Stimulated activated CD4-positive, alpha-beta T cell treated with anti-CD3 and anti-CD28 coated beads, TNF-alpha, amount 100 ng/mL, for 24 hours (primary cell): ENCODE measurements around the gene MALAT1.
"Not testable (repeated sequence)": the region's sequence is repeated elsewhere in the genome, so short reads cannot be mapped to it uniquely, and the experiment has no call there.

Experiments
- DNase-seq, 3 experiments: peaks; one replicate each; pipeline ENCODE4 v3.0.0-alpha.2; 2020; ENCODE audit warnings: low read depth in 3 of 3

MALAT1 gene

GRCh38 chr11:65498977-65499712 is at the start of gene MALAT1:
MALAT1 (plus strand) TSS chr11:65499045.
- DNase-seq = peak; percentile 89 to 90 (median 90)

- not testable (repeated sequence) for DNase-seq
These were observed 47.5 kb upstream of the MALAT1 start for GRCh38 chr11:65451301-65451700.

DNA sequence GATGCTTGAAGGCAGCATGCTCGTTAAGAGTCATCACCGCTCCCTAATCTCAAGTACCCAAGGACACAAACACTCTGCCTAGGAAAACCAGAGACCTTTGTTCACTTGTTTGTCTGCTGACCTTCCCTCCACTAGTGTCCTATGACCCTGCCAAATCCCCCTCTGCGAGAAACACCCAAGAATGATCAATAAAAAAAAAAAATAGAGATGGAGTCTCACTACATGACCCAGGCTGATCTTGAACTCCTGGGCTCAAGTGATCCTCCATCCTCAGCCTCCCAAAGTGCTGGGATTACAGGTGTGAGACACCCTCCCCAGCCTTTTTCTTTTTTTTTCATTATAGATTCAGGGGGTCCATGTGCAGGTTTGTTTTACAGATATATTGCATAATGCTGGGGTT is 46.6 kb upstream of the MALAT1 start:
- DNase-seq = not testable (repeated sequence)

DNA sequence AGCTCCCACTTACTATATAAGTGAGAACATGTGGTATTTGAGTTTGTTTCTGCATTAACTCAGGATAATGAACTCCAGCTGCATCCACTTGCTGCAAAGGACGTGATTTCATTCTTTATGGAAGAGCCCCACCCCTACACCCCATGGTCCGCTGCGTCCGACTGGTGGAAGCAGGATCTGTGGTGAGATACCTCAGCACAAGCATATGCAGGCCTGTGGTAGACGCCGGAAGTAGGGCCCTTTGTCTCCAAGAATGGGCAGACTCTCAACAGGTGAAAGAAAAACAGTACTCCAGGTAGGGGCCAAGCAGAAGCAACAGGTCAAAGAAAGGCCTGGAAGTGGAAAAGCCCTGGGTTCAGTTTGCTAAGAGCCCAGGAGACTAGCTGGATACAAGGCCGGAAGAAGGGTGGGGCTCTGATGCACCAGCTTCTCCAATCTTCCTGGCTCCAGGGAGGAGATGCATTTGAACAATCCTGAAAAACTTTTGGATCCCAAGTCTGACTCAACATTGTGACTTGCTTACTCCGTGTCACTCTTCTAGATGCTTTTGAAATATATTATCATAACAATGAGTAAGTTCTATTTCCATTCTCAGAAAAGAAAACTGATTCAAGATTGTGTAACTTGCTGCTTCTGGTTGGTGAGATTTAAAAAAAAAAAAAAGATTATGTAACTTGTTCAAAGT is 45.9 kb upstream of the MALAT1 start:
- no peak for DNase-seq

- DNase-seq = no peak
These were observed 44.5 kb upstream of the MALAT1 start for GRCh38 chr11:65454311-65454695.

GRCh38 chr11:65454696-65455456 is 44.0 kb upstream of the MALAT1 start:
- peak; percentile 69 to 89 (median 72) for DNase-seq

DNA sequence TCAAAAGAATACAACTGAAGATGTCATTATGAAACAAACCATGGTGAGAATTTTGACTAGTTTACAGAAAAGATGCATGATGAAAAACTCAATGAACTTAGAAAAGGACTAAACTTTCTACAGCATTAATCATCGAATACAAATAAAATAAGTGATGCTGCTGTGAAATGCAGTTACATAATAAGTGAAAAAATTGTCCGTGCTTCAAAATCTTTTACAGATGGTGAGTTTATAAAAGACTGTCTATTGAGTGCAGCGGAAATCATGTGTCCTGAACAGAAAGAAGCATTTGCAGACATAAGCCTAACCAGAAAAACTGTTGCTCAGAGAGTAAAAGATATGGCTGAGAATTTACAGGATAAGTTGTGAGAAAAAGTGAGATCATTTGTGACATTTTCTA is 42.4 kb upstream of the MALAT1 start:
- no peak for DNase-seq

GRCh38 chr11:65459552-65459951 is 39.3 kb upstream of the MALAT1 start:
- DNase-seq = no peak

DNA sequence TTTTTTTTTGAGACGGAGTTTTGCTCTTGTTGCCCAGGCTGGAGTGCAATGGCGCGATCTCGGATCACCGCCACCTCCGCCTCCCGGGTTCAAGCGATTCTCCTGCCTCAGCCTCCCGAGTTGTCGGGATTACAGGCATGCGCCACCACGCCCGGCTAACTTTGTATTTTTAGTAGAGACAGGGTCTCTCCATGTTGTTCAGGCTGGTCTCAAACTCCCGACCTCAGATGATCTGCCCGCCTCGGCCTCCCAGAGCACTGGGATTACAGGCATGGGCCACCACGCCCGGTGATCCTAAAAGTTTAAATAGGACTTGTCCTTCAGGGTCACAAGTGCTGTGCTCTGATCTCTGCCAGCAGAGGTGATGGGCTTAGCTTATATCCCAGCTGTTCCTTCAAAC is 33.4 kb upstream of the MALAT1 start:
- not testable (repeated sequence) for DNase-seq

GRCh38 chr11:65467306-65467705 is 31.5 kb upstream of the MALAT1 start:
- DNase-seq = not testable (repeated sequence)

GRCh38 chr11:65468874-65469333 is 29.9 kb upstream of the MALAT1 start:
- no peak for DNase-seq

GRCh38 chr11:65470433-65471049 is 28.3 kb upstream of the MALAT1 start:
- DNase-seq = no peak

DNA sequence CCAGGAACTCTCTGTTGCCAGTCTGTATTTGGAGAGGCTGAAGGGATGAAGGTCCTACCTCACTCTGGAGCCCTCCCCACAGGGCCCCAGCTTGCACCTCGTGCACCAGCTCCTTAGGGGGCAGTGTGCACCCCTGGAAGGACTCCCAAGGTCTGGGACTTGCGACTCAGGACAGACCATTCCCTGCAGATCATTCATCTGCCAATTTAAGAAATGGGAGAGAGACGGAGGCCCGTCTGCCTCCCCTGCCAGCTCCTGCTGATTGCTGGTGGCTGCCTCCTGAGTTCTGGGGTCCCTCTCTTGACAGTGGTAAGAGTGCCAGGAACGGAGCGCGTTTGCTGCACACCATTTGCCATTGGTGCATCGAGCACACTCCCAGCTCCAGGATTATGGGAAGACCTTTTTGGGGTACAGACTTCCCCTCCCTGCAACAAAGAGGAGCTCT is 27.4 kb upstream of the MALAT1 start:
- no peak for DNase-seq

- DNase-seq = not testable (repeated sequence)
These were observed 26.1 kb upstream of the MALAT1 start for GRCh38 chr11:65472588-65473277.

- no peak for DNase-seq
These were observed 25.5 kb upstream of the MALAT1 start for GRCh38 chr11:65473278-65473860.

DNA sequence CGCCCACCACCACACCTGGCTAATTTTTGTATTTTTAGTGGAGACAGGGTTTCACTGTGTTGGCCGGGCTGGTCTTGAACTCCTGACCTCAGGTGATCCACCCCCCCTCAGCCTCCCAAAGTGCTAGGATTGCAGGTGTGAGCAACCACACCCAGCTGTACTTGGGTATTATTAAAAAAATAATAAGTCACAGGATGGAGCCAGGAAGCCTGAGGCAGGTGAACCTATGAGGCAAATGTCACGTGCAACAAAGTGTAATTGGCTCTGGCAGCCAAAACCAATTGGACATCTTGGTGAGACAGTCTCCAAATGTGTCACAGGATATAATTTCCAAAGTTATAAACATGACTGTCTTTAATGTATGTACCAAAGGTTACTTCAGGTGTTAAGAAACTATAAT is 24.0 kb upstream of the MALAT1 start:
- DNase-seq = no peak

DNA sequence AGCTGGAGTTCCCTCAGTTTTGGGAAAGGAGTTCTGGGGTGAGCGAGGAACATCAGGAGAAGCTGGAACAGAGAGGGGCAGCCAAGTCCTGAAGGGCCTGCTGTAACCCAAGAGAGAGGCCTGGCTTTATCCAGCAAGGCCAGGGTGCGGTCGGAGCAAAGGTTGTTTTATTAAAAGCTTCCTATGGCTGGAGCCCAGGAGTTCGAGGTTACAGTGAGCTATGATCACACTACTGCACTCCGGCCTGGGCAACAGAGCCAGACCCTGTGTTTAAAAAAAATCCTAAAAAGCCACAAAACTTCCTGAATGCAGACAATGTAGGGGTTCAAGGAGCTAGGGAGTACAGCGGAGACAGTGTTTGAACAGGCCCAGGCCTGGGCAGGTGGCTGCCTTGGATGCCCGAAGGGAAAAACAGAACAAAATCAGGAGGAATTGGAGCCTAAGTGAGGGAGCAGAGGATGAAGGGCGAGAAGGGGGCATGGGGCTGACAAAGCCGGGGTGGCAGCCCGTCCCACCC is 22.2 kb upstream of the MALAT1 start:
- no peak for DNase-seq

DNA sequence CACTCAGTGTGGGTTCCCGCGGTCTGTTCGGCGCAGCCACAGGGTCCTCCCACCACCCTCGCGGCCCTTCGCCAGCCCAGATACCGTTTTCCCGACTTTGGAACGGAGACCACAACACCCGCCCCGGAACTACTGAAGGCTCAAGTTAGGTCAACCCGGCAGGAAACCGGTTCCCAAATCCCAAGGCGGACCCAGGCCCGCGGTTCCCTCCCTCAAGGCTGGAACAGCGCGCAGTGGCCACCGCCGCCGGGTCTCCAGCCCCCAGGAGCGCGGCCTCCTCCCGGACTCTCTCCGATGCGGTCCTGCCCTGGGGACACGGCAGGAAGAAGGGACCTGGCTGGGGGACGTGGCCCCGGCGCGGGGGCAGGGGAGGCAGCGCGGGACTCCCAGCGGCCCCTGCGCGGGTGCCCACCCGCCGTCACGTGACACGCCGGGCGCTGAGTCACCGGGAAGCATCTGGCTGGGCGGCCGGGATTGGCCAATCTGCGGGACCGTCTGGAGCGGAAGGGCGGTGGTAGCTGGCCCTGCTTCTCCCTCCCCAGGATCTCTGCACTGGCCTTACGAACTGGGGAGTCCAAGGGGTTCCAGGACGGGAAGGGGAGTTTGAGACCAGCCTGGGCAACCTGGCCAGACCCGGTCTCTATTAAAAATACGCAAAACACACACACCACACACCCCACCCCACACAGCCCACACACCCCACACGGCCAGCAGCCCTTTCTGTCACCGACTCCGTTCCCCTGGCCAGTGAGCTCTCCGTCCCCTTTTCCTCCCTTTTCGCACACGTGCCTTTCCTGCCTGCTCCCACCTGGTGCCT is 21.5 kb upstream of the MALAT1 start:
- peak; percentile 85 to 95 (median 86) for DNase-seq

DNA sequence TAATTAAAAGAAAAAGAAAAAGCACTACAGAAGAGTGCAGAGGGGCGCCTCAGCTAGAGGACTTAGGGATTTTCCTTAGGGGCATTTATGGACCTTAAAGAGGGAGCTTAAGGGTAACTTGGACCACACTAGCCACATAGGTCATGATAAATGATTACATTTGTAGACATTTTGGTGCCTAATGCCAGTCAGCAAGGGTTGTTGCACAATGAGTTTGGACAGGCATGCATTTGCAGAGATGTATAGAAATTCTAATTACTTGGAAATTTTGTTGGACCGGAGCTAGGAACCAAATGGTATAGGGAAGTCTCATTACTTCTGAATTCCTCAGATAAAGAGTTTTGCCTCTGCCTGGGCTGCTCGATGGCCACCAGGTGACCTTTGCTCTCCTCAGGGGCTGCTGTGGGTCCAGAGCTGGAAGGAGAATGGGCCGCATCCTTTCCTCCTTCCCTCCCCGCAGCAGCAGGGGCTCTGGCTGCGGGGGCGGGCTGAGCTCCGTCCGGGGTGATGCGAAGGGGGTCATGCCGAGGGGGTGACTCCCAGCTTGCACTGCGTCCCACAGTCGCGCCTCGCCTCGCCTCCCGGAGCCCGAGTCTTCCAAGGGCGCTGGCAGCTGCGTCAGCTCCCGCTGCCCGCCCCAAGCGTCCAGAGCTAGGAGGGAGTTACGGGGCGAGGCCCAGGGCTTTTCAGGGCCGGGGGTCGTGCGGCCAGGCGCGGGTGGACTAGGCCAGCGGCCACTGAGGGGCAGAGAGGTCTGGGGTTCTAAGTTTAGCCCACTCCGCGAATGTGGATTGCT is 20.3 kb upstream of the MALAT1 start:
- DNase-seq = no peak
